GM12878 (cell line): ENCODE results near the gene DOP1A. TPM values are rescaled to one million over a fixed set of nuclear protein-coding genes. Genes with fewer than 3 reads are reported as not detected.

Experiments
- ATAC-seq: fragments of 200-7000 bp; cut with Tn5 transposase; 3 replicates; pipeline ENCODE4 v1.9.1; 2020; ENCODE audit warnings: mild to moderate bottlenecking, moderate library complexity
- BruUV-seq: library from RNA; stranded (reverse); fragments of 400-500 nt; replicated peaks from 2 replicates; lab custom pipeline; 2021; lab: Mats Ljungman, UMichigan
- CTCF ChIA-PET: fragments of 300-600 bp; sonication (Branson Sonifier 250); formaldehyde crosslinking; extraction: SDS; loops from one replicate; lab custom pipeline; 2021; ENCODE audit warnings: inconsistent platforms; lab: Yijun Ruan, JAX
- POLR2A ChIA-PET: fragments of 350-600 bp; formaldehyde crosslinking; extraction: SDS; loops from one replicate; lab custom pipeline; 2021; ENCODE audit warnings: inconsistent platforms; lab: Charles Lee
- RAD21 ChIA-PET: fragments of 300-600 bp; sonication (Branson Sonifier 250); formaldehyde crosslinking; loops from one replicate; lab custom pipeline; 2023; ENCODE audit warnings: antibody characterized with exemption; ENCODE audit not compliant: unreplicated experiment; lab: Charles Lee
- SMC1A ChIA-PET: fragments of 300-600 bp; sonication (Branson Sonifier 250); formaldehyde crosslinking; loops from one replicate; lab custom pipeline; 2023; ENCODE audit not compliant: unreplicated experiment, uncharacterized antibody; lab: Charles Lee
- DNase-seq: peaks from one replicate; pipeline ENCODE4 v3.0.0-alpha.2; 2011; ENCODE audit warnings: low read depth, low spot score
- FAIRE-seq: peaks from 3 replicates; lab custom pipeline; 2011; peaks lifted over from hg19 to GRCh38; lab: Jason Lieb, UNC
- H2AFZ ChIP-seq: 2 replicates; pipeline ENCODE4 v1.6.0; 2011; ENCODE audit warnings: low read depth, low read length, control low read depth; ENCODE audit not compliant: control insufficient read depth
- H3K27ac ChIP-seq: 2 replicates; pipeline ENCODE4 v1.5.1; 2011; ENCODE audit warnings: control low read depth; ENCODE audit not compliant: control insufficient read depth, insufficient read depth
- H3K27me3 ChIP-seq, 2 experiments: replicated peaks in 1 of 2; 2 replicates each; pipeline versions ENCODE4 v1.6.0 to v1.6.1; 2011; ENCODE audit warnings: low read length in 1 of 2; ENCODE audit not compliant: control insufficient read depth in 2 of 2, insufficient read depth in 2 of 2
- H3K36me3 ChIP-seq, 2 experiments: 2 replicates each; pipeline ENCODE4 v1.5.1; 2011; ENCODE audit warnings: low read length in 1 of 2; ENCODE audit not compliant: control insufficient read depth in 2 of 2, insufficient read depth in 2 of 2
- H3K4me1 ChIP-seq: 2 replicates; pipeline ENCODE4 v1.6.1; 2011; ENCODE audit warnings: mild to moderate bottlenecking, low read length, moderate library complexity, mixed read lengths; ENCODE audit not compliant: control insufficient read depth, insufficient read depth
- H3K4me2 ChIP-seq: 2 replicates; pipeline ENCODE4 v1.6.0; 2011; ENCODE audit warnings: control low read depth; ENCODE audit not compliant: control insufficient read depth, insufficient read depth
- H3K4me3 ChIP-seq: fragments of 200-600 bp; sonication (generic); 2 replicates; pipeline ENCODE4 v1.5.1; 2016
- H3K79me2 ChIP-seq: 2 replicates; pipeline ENCODE4 v1.6.0; 2011; ENCODE audit warnings: low read length; ENCODE audit not compliant: control insufficient read depth, insufficient read depth
- H3K9ac ChIP-seq: 2 replicates; pipeline ENCODE4 v1.8.0; 2011; ENCODE audit warnings: low read length, control low read depth, mixed read lengths; ENCODE audit not compliant: control insufficient read depth, insufficient read depth
- H3K9me3 ChIP-seq: replicated peaks from 3 replicates; pipeline ENCODE4 v1.5.1; 2011; ENCODE audit warnings: mild to moderate bottlenecking, low read length; ENCODE audit not compliant: control insufficient read depth, insufficient read depth
- H4K20me1 ChIP-seq: 2 replicates; pipeline ENCODE4 v1.6.0; 2011; ENCODE audit not compliant: control insufficient read depth, insufficient read depth
- ATF3 ChIP-seq: IDR thresholded peaks from 2 replicates; pipeline ENCODE4 v1.6.1; 2011; ENCODE audit warnings: low read depth, mild to moderate bottlenecking, low read length, moderate library complexity, borderline replicate concordance; ENCODE audit errors: extremely low read depth
- CBX3 ChIP-seq: fragments of 200-600 bp; sonication (generic); IDR thresholded peaks from 2 replicates; pipeline ENCODE4 v1.6.1; 2016; ENCODE audit warnings: low read depth, borderline replicate concordance
- CEBPZ ChIP-seq: fragments of 150-350 bp; IDR thresholded peaks from 2 replicates; pipeline ENCODE4 v1.6.1; 2016; ENCODE audit warnings: low read depth, low read length
- CHD4 ChIP-seq: fragments of 200-600 bp; sonication (generic); IDR thresholded peaks from 2 replicates; pipeline ENCODE4 v1.6.1; 2016; ENCODE audit warnings: mild to moderate bottlenecking
- GABPA ChIP-seq: IDR thresholded peaks from 2 replicates; pipeline ENCODE4 v1.6.1; 2014; ENCODE audit warnings: antibody characterized with exemption, low read depth, mild to moderate bottlenecking, inconsistent platforms
- HSF1 ChIP-seq: fragments of 150-350 bp; IDR thresholded peaks from 2 replicates; pipeline ENCODE4 v1.6.1; 2014; ENCODE audit warnings: mild to moderate bottlenecking, low read depth, low read length
- KAT2A ChIP-seq: conservative IDR thresholded peaks from 2 replicates; pipeline ENCODE4 v1.6.1; 2011; ENCODE audit warnings: low read depth, low read length; ENCODE audit not compliant: control insufficient read depth
- MYC ChIP-seq: IDR thresholded peaks from 2 replicates; pipeline ENCODE4 v1.6.1; 2011; ENCODE audit warnings: mild to moderate bottlenecking, low read length, moderate library complexity, inconsistent platforms; ENCODE audit not compliant: insufficient read depth, insufficient replicate concordance, insufficient read length, severe bottlenecking
- NFXL1 ChIP-seq: fragments of 450-650 bp; IDR thresholded peaks from 2 replicates; pipeline ENCODE4 v1.6.1; 2017; ENCODE audit warnings: antibody characterized with exemption, mild to moderate bottlenecking, borderline replicate concordance
- PAX5 ChIP-seq: IDR thresholded peaks from 2 replicates; pipeline ENCODE4 v1.6.1; 2011; ENCODE audit warnings: low read depth, low read length, borderline replicate concordance
- PKNOX1 ChIP-seq: fragments of 450-650 bp; IDR thresholded peaks from 2 replicates; pipeline ENCODE4 v1.6.1; 2016; ENCODE audit warnings: mild to moderate bottlenecking
- RAD21 ChIP-seq: IDR thresholded peaks from 2 replicates; pipeline ENCODE4 v1.6.1; 2011; ENCODE audit warnings: mild to moderate bottlenecking, low read depth, low read length, moderate library complexity; ENCODE audit not compliant: insufficient read depth
- SMAD1 ChIP-seq: fragments of 450-650 bp; IDR thresholded peaks from 2 replicates; pipeline ENCODE4 v1.6.1; 2018; ENCODE audit warnings: mild to moderate bottlenecking, low read depth; ENCODE audit not compliant: partially characterized antibody
- SMAD5 ChIP-seq: IDR thresholded peaks from 2 replicates; pipeline ENCODE4 v1.6.1; 2016; ENCODE audit warnings: antibody characterized with exemption, low read depth
- SRF ChIP-seq, 2 experiments: IDR thresholded peaks; 2 replicates each; pipeline ENCODE4 v1.6.1; 2011; ENCODE audit warnings: low read depth in 2 of 2, low read length in 2 of 2, mild to moderate bottlenecking in 1 of 2, moderate library complexity in 1 of 2
- STAT1 ChIP-seq: fragments of 450-650 bp; conservative IDR thresholded peaks from 2 replicates; pipeline ENCODE4 v1.6.1; 2014; ENCODE audit warnings: antibody characterized with exemption, mild to moderate bottlenecking
- WGBS: methylation state at CpG from one replicate; pipeline ENCODE4 v1.1.6; 2016; ENCODE audit warnings: low lambda C conversion rate; ENCODE audit not compliant: insufficient replicate concordance, insufficient coverage; ENCODE audit errors: missing lambda C conversion rate; 5-methylcytosine and 5-hydroxymethylcytosine counted together
- in situ Hi-C: fragments of 300-500 bp; cut with MboI; formaldehyde crosslinking; loops from 9 replicates; pipeline ENCODE4 v1.14.3; 2018; ENCODE audit warnings: mixed read lengths
- intact Hi-C: fragments of 100-400 bp; cut with micrococcal nuclease; formaldehyde crosslinking; loops from one replicate; pipeline ENCODE4 v1.14.2; 2022; ENCODE audit not compliant: unreplicated experiment
- polyA plus RNA-seq, 11 experiments: library from polyadenylated mRNA; depleted of rRNA in 4 of 11; unstranded in 6 of 11; stranded (reverse) in 5 of 11; fragments of >200 nt; fragmentation: Nextera tagmentation in 4 of 11; fragmentation: Illumina TruSeq in 1 of 11; extraction: Ambion mirVana in 4 of 11; extraction: Trizol in 1 of 11; gene quantifications; 1 replicate in 1 of 11; 2 replicates in 10 of 11; pipeline versions ENCODE4 v1.2.1 to v1.2.3, GENCODE V29; 2011 to 2016; ENCODE audit warnings: inconsistent platforms in 2 of 11, missing spikeins in 2 of 11, low read depth in 1 of 11
- total RNA-seq, 4 experiments: library from RNA; depleted of rRNA in 3 of 4; stranded (reverse); fragments of >200 nt in 3 of 4; fragmentation: Illumina TruSeq in 1 of 4; extraction: Trizol in 1 of 4; gene quantifications; 2 replicates each; pipeline versions ENCODE4 v1.2.1 to v1.2.3, GENCODE V29; 2013 to 2021

Gene DOP1A
- total and polyA plus RNA-seq, 10 of the 15 experiments (the other 5 are each of a cell fraction or from before 2014, with no cell fraction given) = 1.9 to 22.9 (median 10.3) TPM

GRCh38 chr6:83072726-83073125 lies 5.3 kb downstream of the DOP1A start (continued):
- no peak for TF ChIP-seq CEBPZ

- ATAC-seq (no peak), FAIRE-seq (no peak), DNase-seq (no peak)
- BruUV-seq = no TSS peak
- WGBS = 30% methylated on average over 1 of the region's 1 CpG
- in situ Hi-C loops (no loop called here), intact Hi-C loops (no loop called here)
- no peaks in the 10 kb centered on the region for H3K36me3 ChIP-seq
- no peak overlapping the region for H3K4me3 ChIP-seq
- ChIA-PET RAD21 (interaction anchor here (1.0 kb wide), 1 partner anchor 141 kb away, joined by 3 read pairs; no protein-coding TSS in a partner anchor), SMC1A (interaction anchor here (0.6 to 10.4 kb wide), 4 partner anchors 92 to 145 kb away, joined by 3 to 277 read pairs (median 56); partner anchors contain the start of genes PGM3 and RWDD2A), CTCF (interaction anchor here (3.2 to 12.2 kb wide), 2 partner anchors 7 to 143 kb away, joined by 24 to 635 read pairs; partner anchors contain the start of genes DOP1A and UBE3D), POLR2A (interaction anchor here (0.6 kb wide), 1 partner anchor 15 kb away, joined by 3 read pairs; no protein-coding TSS in a partner anchor)
- H3K9me3 ChIP-seq = peaks cover 3% of the 10 kb centered on the region; the same call in 1 of the 3 replicates
- H2AFZ ChIP-seq = no peak overlapping the region
- no peak overlapping the region for H3K4me2 ChIP-seq
- peaks cover 8% of the 10 kb centered on the region for H3K4me1 ChIP-seq
- no peak overlapping the region for H3K27ac ChIP-seq
- H3K27me3 ChIP-seq = no peaks in the 10 kb centered on the region
- peaks cover 18% of the 10 kb centered on the region for H3K79me2 ChIP-seq
- no peak overlapping the region for H3K9ac ChIP-seq
- H4K20me1 ChIP-seq = no peaks in the 10 kb centered on the region
- TF ChIP-seq PKNOX1 (no peak), CHD4 (no peak), PAX5 (no peak), NFXL1 (no peak), SRF (IDR thresholded peaks at IDR 0.05; ENCODE audit: low read depth in 2 of 2, low read length in 2 of 2) (no peak), KAT2A (no peak), ATF3 (no peak), SMAD1 (no peak), MYC (no peak), RAD21 (no peak), CBX3 (no peak), SMAD5 (no peak), STAT1 (no peak), GABPA (no peak), HSF1 (no peak)
Measured at GRCh38 chr6:83073615-83074014, 6.1 kb downstream of the DOP1A start.
